ENCODE results near the gene DOCK3.

DNA sequence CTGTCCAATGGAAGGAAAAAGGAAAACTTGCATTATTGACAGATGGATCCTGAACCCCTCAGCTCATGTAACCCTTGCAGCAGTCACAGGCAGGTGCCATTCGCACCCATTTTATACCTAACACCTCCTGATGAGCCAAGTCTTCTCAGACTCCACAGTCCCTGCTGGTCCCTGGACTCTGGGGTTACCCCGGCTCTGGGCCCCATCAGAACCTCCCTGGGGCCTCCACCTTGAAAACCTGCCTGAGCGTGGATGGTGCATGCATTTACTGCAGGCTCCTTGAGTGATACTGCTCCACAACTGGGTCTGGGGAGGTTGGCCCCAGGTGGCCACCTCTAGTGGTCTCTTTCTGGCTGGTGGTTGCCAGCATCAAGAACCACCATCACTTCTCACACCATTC is 15.9 kb upstream of the DOCK3 start:
- TF ChIP-seq, protein P1, sequence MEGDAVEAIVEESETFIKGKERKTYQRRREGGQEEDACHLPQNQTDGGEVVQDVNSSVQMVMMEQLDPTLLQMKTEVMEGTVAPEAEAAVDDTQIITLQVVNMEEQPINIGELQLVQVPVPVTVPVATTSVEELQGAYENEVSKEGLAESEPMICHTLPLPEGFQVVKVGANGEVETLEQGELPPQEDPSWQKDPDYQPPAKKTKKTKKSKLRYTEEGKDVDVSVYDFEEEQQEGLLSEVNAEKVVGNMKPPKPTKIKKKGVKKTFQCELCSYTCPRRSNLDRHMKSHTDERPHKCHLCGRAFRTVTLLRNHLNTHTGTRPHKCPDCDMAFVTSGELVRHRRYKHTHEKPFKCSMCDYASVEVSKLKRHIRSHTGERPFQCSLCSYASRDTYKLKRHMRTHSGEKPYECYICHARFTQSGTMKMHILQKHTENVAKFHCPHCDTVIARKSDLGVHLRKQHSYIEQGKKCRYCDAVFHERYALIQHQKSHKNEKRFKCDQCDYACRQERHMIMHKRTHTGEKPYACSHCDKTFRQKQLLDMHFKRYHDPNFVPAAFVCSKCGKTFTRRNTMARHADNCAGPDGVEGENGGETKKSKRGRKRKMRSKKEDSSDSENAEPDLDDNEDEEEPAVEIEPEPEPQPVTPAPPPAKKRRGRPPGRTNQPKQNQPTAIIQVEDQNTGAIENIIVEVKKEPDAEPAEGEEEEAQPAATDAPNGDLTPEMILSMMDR (conservative IDR thresholded peaks at IDR 0.05; ENCODE audit: low read depth, low read length) = no peak
- no peak for TF ChIP-seq EZH2 (IDR thresholded peaks at IDR 0.05; ENCODE audit: borderline replicate concordance, low read depth, low read length, poor library complexity, severe bottlenecking)
